ENCODE data around the gene SGK1.

The SGK1 gene

DNA sequence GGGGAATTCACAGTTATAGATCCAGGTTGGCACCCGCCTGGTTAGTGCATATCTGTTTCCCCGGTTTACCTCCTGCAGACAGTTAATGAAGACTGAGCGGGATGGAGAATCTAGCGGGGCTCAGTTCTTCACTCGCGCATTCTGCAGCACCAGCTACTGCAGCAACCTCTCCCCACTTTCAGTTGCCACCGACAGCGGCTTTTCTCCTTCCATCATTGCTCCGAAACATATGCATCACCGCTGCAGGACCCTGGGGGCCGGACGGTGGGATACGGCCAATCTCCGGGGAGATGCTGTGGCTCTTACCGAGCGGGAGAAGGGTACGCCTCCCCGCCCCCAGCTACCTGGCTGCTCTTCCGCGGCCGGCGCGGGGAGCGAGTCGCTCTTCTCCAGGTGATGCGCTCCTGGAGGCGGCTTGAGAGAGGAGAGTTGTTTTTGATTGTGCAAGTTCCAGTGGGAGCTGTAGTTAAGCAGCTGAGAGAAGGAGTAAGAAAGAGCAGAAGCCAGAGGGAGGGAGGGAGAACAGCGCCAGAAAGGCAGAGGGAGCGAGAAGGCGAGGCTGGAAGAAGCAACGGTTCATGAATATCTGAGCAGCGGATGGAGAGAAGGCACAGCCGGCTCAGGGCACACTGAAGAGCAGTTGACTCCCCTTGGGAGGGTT is at the start of gene SGK1:
TSS of gene SGK1 (minus strand) at position 642 of the 661 bp plus-strand sequence. CDS start 652 bp downstream, outside the sequence.
- peak; percentile 54 for DNase-seq (ENCODE audit: low read depth)

DNA sequence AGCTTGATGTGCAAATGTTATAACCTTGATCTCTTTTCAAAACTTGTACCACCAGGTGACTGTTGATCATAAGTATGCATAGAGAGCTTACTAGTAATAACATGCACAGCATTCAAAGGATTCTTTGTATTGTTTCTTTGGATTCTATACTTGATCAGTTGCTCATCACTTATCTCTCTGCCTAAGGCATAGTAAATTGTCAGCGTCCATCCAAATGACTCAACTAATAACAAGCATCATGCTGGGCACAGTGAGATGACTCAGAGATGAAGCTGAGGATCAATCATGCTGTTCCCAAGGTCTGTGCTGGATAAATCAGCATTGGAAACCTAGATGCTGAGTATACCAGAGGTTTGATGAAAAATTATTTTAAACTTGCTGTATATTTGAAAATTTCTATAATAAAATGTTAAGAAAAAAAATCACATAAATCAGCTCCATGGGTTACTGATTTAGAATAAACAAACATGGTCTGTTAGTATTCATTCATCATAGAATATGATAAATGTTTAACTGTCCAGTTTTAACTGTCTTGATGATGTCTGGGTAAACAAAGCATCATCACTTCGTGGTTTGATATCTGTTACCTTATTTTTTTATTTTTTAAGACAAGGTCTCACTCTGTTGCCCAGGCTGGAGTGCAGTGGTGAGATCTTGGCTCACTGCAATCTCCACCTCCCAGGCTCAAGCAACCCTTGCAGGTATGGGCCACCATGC is 45.6 kb upstream of the SGK1 start:
- peak; percentile 87 for DNase-seq (ENCODE audit: low read depth)

DNA sequence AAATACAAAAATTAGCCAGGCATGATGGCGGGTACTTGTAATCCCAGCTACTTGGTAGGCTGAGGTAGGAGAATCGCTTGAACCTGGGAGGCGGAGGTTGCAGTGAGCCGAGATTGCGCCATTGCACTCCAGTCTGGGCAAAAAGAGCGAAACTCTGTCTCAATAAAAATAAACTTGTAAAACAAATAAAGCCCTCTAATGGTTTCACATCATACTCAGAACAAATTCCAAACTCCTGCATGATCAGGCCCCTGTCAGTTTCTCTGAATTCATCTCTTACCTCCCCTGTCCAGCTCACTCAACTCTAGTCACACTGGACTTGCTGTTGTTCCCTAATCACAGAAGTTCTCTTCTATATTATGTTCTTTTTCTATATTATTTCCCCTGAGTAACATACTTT is 43.1 kb upstream of the SGK1 start:
- no peak for DNase-seq (ENCODE audit: low read depth)

DNA sequence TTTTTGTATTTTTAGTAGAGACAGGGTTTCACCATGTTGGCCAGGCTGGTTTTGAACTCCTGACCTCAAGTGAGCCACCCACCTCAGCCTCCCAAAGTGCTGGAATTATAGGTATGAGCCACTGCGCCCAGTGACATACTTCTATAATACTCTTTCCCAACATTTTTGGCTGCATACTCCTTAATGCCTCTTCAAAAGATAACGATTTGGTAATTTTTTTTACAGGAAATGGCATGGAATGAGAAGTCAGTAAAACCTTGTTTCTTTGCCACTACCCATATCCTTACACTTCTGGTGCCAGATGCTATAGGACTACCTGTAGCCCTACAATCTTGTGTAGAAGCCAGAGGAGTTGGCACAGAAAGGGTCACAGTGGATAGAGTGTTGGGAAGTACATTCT is 41.4 kb upstream of the SGK1 start:
- DNase-seq (ENCODE audit: low read depth) = peak; percentile 52

DNA sequence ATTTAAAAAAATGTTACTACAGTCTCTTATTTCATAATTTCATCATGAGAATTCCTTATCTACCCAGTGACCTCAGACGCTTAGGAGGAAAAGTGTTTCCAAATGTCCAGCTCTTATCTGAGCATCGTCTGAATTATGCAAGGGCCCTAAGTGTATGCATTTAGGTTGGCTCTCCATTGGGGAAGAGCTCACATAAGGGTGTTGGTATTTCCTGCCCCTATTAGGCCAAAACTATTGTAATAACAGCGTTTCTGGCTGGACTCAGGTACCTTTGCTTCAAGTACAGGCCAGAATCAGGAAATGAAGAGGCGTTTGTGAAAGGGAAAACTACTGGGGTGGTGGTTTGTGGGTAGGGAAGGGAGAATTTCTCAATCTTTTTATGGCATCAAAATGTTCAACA is 40.4 kb upstream of the SGK1 start:
- peak; percentile 98 for DNase-seq (ENCODE audit: low read depth)

DNA sequence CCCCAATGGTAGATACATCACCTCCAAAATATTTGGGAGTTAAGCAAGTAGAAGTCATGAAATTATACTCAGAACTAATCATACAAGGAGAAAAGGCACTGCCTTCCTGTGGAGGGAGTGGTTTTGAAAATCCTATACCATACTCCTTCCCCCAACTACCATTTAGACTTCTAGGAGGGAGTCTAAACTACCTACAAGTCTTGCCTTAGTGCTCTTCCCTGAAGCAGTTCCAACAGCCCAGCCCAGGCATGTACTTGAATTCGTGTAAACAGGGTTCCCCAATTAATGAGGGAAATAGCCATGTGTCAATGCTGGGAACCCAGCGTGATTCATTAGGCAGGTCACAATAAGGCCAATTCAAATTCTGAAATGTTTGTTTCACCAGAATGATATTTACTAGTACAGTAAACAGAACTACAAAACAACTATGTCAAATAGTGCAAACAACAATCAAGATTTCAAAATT is 39.1 kb upstream of the SGK1 start:
- peak; percentile 44 for DNase-seq (ENCODE audit: low read depth)

DNA sequence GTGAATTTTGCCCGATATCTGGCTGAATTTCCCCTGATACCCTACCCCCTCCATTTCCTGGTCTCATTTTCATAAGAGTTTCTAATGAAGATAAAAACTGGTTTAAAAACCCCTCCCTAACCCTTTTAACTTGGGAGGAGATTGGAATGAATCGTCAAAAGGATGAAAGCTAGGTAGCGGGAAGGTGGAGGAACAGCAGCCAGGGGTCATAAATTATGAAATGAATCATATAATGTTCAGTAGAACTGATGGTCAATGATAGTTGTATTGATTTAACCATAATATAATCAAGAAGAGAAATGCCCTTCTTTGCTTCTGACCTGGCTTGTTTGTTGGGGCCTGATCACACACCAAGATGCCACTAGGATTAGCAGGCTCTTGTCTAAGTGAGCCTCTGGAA is 38.5 kb upstream of the SGK1 start:
- DNase-seq (ENCODE audit: low read depth) = no peak

DNA sequence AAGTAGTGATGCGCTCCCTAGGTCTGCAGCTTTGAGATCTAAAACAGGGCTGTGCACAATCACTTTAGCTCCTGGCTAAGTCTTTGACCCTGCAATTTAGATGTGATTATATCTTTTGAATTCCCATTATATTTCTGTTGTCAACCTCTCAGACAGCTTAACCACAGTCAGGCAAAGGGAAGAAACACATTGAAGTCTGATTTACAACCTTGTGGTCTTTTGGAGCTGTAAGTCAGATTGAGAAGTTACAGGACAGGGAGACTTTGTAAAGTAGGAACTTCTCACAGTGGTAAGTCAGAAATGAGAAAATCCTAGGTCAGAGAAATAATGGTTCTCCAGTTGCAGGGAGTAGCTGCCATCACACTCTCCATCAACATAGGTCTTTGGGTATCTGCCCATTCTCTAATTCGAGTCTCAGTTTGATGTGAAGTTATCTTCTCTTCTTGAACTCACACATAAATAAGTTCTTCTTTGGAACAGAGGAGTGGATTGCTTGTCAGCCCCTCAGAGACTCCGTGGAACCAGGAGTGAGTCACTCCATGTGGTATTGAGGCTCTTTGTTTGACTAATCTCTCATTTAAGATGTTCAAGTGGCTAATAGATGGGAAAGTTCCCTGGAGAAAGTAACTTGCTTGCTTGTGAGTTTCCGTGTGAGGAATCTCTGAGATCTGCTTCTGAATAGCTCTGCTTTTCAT is 35.0 kb upstream of the SGK1 start:
- peak; percentile 95 for DNase-seq (ENCODE audit: low read depth)

DNA sequence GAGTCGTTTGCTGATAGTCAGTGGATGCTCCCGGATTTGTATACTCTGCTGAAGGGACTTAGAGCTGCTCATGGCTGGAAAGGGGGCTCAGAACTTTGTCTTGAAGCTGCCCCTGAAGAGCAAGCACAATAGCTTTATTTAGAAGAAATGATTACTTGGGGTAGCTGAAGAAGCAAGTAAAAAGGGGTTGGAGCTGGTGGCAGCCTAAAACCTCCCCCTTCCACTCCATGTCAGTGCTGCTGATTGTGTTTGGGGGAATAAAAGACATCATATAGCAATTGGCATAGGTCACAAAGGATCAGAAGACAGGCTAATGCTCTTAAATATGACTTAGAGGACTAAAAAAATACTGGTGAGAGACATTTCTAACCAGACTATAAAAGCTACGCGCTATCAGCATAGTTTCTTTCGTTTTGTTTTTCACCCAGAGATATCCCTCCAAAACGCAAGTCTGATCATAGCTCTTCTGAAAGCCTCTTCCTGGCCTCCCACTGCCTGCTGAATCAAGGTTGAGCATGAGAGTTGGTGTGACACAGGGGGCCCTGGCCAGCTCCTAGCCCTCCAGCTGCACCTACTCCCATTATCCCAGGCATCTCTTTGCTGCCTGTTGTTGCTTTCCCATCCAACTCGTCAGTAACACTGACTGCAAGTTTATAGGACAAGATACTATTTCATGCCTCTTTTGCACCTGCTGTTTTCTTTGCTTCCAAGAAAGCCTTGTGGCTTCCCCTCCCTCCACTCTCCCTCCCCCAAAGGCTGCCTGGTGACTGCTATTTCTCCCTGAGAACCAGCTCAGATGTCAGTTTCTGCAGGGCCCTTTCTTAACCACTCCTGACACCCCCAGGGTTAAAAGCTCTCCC is 33.9 kb upstream of the SGK1 start:
- DNase-seq (ENCODE audit: low read depth) = peak; percentile 41

DNA sequence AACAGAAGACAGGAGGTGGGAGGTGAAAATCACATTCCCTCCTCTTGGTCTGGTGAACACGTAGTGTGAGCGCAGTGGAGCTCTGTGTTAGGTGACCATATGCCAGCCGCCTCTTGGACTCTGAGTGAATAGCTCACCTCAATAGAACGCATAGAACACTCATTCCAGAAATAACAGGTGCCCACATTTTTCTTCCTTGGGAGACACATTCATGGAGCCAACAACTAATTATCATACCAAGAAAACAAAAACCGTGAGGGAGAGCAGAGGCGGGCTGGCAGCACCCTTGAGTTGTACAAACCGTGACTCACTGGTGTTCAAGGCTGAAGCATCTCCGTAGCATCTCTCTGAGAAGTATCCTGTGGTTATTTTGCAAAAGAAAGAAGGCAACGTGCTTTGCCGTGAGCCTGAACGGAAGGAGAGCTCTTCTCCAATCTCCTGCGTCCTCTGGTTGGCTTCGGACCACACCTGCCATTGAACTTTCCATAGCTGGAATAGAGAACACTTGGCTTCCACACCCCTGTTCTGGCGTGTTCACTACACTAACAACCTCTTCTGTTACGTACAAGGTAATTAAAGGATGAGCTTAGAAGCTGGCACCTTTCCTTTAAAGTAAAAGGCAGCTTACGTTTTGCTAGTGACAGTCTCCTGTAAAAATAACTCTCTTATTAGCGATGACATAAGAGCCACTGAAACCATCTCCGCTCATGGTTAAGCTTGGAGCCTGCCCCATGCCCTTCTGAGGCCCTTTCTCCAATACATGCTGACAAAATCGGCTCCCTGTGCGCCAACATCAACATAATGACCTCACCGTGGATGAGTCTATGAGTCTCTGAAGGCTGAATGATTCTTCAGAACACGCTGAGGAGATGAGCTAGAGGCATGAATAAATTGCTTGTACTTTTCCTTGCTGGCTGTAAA is 30.2 kb upstream of the SGK1 start:
- DNase-seq (ENCODE audit: low read depth) = peak; percentile 99

DNA sequence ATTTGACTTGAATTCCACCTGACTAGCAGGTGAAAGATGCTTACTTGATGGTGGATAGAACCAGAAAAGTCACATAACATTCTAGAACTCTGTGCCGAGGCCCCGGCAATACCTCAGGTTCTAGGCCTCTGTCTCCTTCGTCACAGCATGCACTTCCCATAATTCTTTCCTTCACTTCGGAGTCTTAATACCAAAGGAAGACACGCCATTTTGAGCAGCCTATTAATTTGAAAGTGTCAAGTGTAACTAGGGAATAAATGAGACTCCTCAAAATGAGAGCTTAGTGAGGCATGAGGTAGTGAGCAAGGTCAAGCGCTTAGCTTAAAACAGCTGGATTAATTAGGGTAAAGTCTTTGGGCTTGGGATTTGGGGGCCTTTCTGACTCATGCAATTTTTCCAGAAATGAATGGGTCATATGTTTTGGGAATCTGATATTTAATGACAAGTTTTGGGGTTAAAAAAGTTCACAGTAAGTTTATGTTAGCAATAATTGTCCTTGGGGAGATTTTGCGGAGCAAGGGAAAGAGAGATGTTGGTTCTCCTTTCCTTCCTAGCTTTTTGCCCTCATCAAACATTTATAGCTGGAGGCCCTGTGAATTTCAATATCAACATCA is 29.1 kb upstream of the SGK1 start:
- DNase-seq (ENCODE audit: low read depth) = no peak

DNA sequence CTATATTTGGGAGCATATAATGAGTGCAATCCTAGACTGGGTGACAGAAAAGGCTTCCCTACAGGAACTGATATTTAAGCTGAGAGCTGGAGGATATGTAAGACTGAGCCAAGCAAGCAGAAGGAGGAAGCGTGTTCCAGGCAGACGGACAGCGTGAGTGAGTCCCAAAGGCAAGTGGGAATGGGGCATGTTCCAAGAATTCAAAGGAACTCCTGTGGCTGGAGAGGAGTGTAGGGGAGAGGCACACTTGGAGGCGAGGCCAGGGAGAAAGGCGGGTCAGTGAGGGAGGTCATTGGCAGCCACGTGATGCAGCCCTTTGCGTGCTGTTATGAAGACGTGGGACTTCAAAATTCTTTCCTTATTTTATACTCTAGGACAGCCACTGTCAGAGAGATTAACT is 27.9 kb upstream of the SGK1 start:
- DNase-seq (ENCODE audit: low read depth) = no peak

DNA sequence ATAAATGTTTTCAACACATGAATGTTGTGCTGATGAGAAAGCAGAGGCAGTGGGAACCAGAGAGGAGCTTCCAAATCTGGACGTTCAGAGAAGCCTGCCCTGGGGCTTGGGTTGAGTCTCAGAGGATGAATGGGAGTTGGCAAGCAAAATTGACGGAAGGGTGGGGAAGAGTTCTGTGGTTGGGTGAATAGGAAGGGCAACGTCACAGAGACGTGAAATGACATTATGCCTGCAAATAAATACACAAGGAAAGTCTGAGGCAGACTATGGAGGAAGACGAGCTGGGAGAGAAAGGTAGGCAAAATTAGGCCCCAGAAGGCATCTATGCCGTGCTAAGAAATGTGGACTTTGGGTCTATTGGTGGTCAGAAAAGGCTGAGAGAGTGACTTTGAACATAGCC is 25.2 kb upstream of the SGK1 start:
- DNase-seq (ENCODE audit: low read depth) = no peak

DNA sequence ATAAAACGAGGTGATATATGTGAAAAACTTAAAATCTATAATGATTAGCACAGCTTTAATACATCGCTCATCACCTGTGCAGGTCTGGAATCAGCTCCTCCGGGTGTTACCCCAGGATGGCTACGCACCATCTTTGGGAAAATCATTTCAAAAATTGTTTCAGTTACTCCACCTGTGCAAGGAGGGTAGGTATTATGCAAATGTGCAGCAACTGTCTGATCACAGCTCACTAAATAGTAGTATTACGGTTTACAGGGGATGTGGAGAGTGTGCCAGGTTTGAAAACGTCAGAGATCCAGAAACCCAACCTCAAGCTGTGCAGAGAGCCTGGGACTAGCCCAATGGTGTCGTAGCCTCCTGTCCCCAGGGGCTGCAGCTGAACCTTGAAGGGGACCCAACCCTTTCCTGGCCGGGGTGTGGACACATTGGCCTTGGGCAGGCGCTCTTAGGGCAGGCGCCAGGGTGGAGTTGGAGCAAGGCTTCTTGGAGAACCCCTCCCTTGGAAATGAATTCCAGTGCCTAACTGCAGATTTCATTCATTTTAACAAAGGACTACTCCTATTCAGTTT is 24.2 kb upstream of the SGK1 start:
- no peak for DNase-seq (ENCODE audit: low read depth)

DNA sequence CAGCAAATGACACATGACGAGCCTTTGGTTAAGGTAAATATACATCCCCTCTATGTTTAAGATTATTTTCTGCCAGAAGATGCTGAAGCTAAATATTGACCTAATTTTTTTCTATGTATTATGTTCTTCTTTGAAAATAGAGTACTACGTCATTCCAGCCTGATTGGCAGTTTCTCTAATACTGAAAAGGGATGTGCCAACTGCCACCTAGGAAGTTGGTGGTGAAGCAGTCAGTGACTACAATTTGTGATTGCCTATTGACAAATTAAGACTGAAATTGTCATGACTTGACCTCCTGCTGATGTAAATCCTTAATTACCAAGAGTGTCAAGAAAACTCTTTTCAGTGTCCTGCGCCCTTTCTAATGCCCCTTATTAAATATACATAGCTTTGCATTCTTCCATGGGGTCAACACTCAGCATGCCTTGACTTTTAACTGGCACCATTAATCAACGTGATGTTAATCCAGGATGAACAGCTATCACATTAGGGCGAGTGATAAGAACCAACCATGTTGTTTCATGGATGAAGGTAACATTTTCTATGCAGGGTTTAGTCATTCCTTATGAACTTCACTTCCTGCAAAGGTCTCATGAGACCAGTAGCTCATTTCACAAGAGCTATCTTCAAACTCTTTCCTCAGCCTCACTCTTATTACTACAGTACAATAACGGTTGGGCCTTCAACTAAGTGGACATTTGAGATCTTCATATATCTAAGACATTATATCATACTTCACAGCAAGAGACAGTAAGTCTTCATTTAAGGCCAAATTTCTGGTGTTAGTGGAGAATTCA is 22.5 kb upstream of the SGK1 start:
- peak; percentile 44 for DNase-seq (ENCODE audit: low read depth)

DNA sequence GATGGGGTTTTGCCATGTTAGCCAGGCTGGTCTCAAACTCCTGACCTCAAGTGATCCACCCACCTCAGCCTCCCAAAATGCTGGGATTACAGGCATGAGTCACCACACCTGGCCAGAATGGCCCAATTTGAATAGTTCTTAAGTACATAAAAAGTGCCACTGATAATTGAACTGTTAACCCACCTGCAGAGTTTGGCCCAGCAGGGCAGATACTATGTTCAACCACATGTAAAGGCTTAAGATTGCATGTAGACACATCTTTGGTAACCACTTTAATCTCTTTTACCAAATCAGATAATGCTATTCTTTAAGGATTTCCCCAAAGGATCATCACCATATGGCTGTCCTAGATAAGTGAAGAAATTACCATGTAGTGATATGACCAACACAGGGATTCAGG is 21.3 kb upstream of the SGK1 start:
- DNase-seq (ENCODE audit: low read depth) = no peak

DNA sequence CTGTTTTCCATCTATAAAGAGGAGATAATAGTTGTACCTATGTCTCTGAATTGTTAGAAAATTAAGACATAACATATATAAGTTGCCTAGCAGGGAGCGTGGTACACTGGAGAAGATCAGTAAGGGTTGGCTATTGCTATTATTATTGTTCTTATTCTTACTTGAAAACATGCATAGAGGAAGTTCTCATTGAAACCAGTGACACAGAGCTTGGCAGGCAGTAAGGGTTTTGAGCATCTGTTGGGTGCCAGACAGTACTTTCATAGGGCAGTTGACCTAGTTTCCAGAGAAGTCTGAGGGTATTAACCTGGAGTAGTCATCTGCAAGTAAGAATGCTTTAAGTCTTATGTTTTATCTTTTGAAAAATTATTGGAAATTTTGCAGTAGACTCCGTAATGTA is 13.3 kb upstream of the SGK1 start:
- DNase-seq (ENCODE audit: low read depth) = peak; percentile 29

DNA sequence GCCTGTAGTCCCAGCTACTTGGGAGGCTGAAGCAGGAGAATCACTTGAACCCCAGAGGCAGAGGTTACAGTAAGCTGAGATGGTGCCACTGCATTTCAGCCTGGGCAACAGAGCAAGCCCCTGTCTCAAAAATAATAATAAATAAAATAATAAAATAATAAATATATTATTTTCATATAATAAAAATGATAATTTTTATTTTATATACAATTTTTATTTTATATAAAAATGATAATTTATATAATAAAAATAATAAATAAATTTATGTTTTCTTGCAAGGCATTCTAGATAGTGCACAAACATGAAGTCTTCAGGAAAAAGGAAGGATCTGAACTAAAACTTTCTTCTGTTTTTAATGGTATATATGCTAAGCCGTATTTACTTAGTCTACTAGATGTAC is 12.6 kb upstream of the SGK1 start:
- DNase-seq (ENCODE audit: low read depth) = no peak

DNA sequence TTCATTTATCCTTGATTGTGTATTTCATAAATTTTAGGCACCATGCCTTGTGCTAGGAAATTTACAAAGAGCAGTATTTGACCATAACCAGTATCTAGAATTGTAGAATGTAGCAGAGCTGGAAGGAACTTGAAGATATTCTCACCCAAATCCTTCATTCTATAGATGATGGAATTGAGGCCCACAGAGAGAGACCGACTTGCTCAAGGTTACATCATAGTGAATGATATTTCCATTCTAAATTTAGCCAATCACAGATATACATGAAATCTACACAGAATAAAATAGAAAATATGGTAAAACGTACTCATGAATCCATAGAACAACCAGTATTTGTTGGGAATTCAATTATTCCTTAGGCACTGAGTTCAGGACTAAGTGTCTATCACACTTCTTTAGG is 10.9 kb upstream of the SGK1 start:
- DNase-seq (ENCODE audit: low read depth) = no peak
